ENCODE data around the gene TXNRD3. TPM values are rescaled to one million over a fixed set of nuclear protein-coding genes. Genes with fewer than 3 reads are reported as not detected.

TXNRD3 gene
- total and polyA plus RNA-seq, 2 of the 4 experiments (the other 2 are of a cell fraction) = 3.9 to 8.4 TPM

- Histone ChIP-seq H2BK15ac (ENCODE audit: low read depth, low read length) (no peak overlapping the region), H3K4me1 (ENCODE audit: control insufficient read depth, insufficient read depth, low read length) (no peaks in the 10 kb centered on the region), H3K23ac (ENCODE audit: low read depth, low read length) (no peak overlapping the region), H3K36me3 (ENCODE audit: control insufficient read depth, insufficient read depth, low read length) (no peaks in the 10 kb centered on the region), H2AK9ac (replicated peaks; ENCODE audit: low read depth, low read length, poor library complexity) (no peak overlapping the region), H3K9me3 (ENCODE audit: control insufficient read depth, insufficient read depth, low read length) (peaks cover 6% of the 10 kb centered on the region; the same call in 1 of the 2 replicates), H4K91ac (ENCODE audit: insufficient read depth, low read depth, low read length) (no peak overlapping the region), H2AFZ (replicated peaks; ENCODE audit: low read length, poor library complexity) (no peak overlapping the region), H3K27ac (ENCODE audit: insufficient read depth, low read length) (no peak overlapping the region), H3K9ac (ENCODE audit: low read depth, low read length) (no peak overlapping the region), H3K4ac (ENCODE audit: low read depth, low read length) (no peak overlapping the region), H2BK5ac (ENCODE audit: low read depth, low read length, poor library complexity, severe bottlenecking) (no peak overlapping the region), H3K9me1 (ENCODE audit: insufficient read depth, low read length) (no peaks in the 10 kb centered on the region), H3K27me3 (ENCODE audit: control insufficient read depth, insufficient read depth, low read length) (peaks cover 23% of the 10 kb centered on the region), H4K20me1 (ENCODE audit: insufficient read depth, low read length) (no peaks in the 10 kb centered on the region), H3K4me3 (ENCODE audit: insufficient read depth, low read depth, low read length) (no peak overlapping the region), H4K5ac (ENCODE audit: low read depth, low read length) (no peak overlapping the region), H3K56ac (ENCODE audit: extremely low read depth, insufficient read depth, low read length) (no peak overlapping the region), H3K18ac (ENCODE audit: low read depth, low read length) (no peak overlapping the region), H3K14ac (replicated peaks; ENCODE audit: low read depth, low read length) (no peak overlapping the region), H2BK20ac (ENCODE audit: low read depth, low read length) (no peak overlapping the region), H3K4me2 (ENCODE audit: low read depth, low read length) (no peak overlapping the region), H3K79me1 (ENCODE audit: low read depth in 1 of 2, low read length in 2 of 2) (peaks cover 0 to 5% of the 10 kb centered on the region in 2 experiments; a peak in 1 of 4 replicates), H2AK5ac (ENCODE audit: low read depth, low read length) (no peak overlapping the region), H2BK120ac (ENCODE audit: low read depth, low read length) (no peak overlapping the region), H4K8ac (ENCODE audit: low read depth in 2 of 2, low read length in 2 of 2) (no peak overlapping the region)
- CTCF ChIA-PET = no interaction called here
- TF ChIP-seq CEBPB (IDR thresholded peaks at IDR 0.05; ENCODE audit: low read depth, low read length) (no peak), FOS (IDR thresholded peaks at IDR 0.05; ENCODE audit: low read depth, low read length) (no peak), BHLHE40 (IDR thresholded peaks at IDR 0.05; ENCODE audit: low read depth, low read length) (no peak), MAFK (IDR thresholded peaks at IDR 0.05; ENCODE audit: low read depth, low read length) (no peak), RFX5 (IDR thresholded peaks at IDR 0.05; ENCODE audit: low read depth, low read length) (no peak), MXI1 (IDR thresholded peaks at IDR 0.05; ENCODE audit: borderline replicate concordance, low read depth, low read length) (no peak), NFE2L2 (IDR thresholded peaks at IDR 0.05; ENCODE audit: low read depth, low read length) (no peak), POLR2A (IDR thresholded peaks at IDR 0.05; ENCODE audit: low read depth, low read length) (no peak), CTCF (conservative IDR thresholded peaks at IDR 0.05; ENCODE audit: low read depth, low read length) (no peak), ELK1 (IDR thresholded peaks at IDR 0.05; ENCODE audit: borderline replicate concordance, low read depth, low read length) (no peak), SMC3 (IDR thresholded peaks at IDR 0.05; ENCODE audit: low read depth, low read length) (no peak), MAZ (IDR thresholded peaks at IDR 0.05; ENCODE audit: borderline replicate concordance, low read depth, low read length) (no peak), USF2 (IDR thresholded peaks at IDR 0.05; ENCODE audit: low read depth, low read length) (no peak), RAD21 (IDR thresholded peaks at IDR 0.05; ENCODE audit: low read length) (no peak), CHD1 (IDR thresholded peaks at IDR 0.05; ENCODE audit: low read depth, low read length) (no peak), RCOR1 (IDR thresholded peaks at IDR 0.05; ENCODE audit: insufficient replicate concordance, low read length) (no peak)
- BruUV-seq (replicated peaks) = no TSS peak
- ATAC-seq (ENCODE audit: low read depth) (no peak), DNase-seq (no peak)
- dilution Hi-C loops (cut with HindIII; ENCODE audit: low sequenced_read_pairs, unreplicated experiment) = no loop called here
- in situ Hi-C loops (cut with MboI; ENCODE audit: low sequenced_read_pairs) = no loop called here
- intact Hi-C loops (cut with micrococcal nuclease) = no loop called here
- no CpG with 5 or more reads among the region's 8 CpGs for WGBS, 2 experiments (ENCODE audit: extremely low coverage in 2 of 2, insufficient read length in 1 of 2)
- POLR2A ChIA-PET (ENCODE audit: unreplicated experiment) = no interaction called here
These were observed 1.6 kb upstream of the TXNRD3 start for GRCh38 chr3:126656371-126657134.
